GM23248 (cell line): ENCODE data around the gene ME2. TPM values are rescaled to one million over a fixed set of nuclear protein-coding genes. Genes with fewer than 3 reads are reported as not detected.
A peak's percentile ranks its signal among the peaks of the same experiment; 100 is the strongest.

ENCODE experiments used
- DNase-seq: peaks from one replicate; pipeline ENCODE4 v3.0.0-alpha.2; 2015
- H2AFZ ChIP-seq: fragments of 200-600 bp; sonication (generic); 2 replicates; pipeline ENCODE4 v1.6.1; 2016; ENCODE audit warnings: antibody characterized with exemption
- H3F3A ChIP-seq: fragments of 200-600 bp; sonication (generic); 2 replicates; pipeline ENCODE4 v1.6.1; 2016; ENCODE audit warnings: mild to moderate bottlenecking, antibody characterized with exemption, mixed run types; ENCODE audit not compliant: insufficient read depth
- H3K27ac ChIP-seq: fragments of 200-600 bp; sonication (generic); 2 replicates; pipeline ENCODE4 v1.5.1; 2016; ENCODE audit warnings: mild to moderate bottlenecking
- H3K27me3 ChIP-seq: fragments of 200-600 bp; sonication (generic); replicated peaks from 2 replicates; pipeline ENCODE4 v1.6.1; 2016; ENCODE audit warnings: mild to moderate bottlenecking; ENCODE audit not compliant: insufficient read depth
- H3K36me3 ChIP-seq: fragments of 200-600 bp; sonication (generic); 2 replicates; pipeline ENCODE4 v1.6.1; 2016; ENCODE audit warnings: low read depth, mild to moderate bottlenecking
- H3K4me1 ChIP-seq: fragments of 200-600 bp; sonication (generic); 2 replicates; pipeline ENCODE4 v1.6.1; 2016; ENCODE audit warnings: mild to moderate bottlenecking; ENCODE audit not compliant: insufficient read depth
- H3K4me2 ChIP-seq: fragments of 200-600 bp; sonication (generic); one replicate; pipeline ENCODE4 v1.6.1; 2016; ENCODE audit warnings: mild to moderate bottlenecking; ENCODE audit not compliant: unreplicated experiment
- H3K4me3 ChIP-seq: fragments of 200-600 bp; sonication (generic); 2 replicates; pipeline ENCODE4 v1.5.1; 2016; ENCODE audit warnings: mild to moderate bottlenecking
- H3K79me2 ChIP-seq: fragments of 200-600 bp; sonication (generic); 2 replicates; pipeline ENCODE4 v1.6.1; 2016; ENCODE audit warnings: mild to moderate bottlenecking; ENCODE audit not compliant: insufficient read depth
- H3K9ac ChIP-seq: fragments of 200-600 bp; sonication (generic); 2 replicates; pipeline ENCODE4 v1.6.1; 2016; ENCODE audit warnings: mild to moderate bottlenecking
- H3K9me2 ChIP-seq: fragments of 200-600 bp; sonication (generic); 2 replicates; pipeline ENCODE4 v1.6.1; 2016; ENCODE audit warnings: mixed run types, mild to moderate bottlenecking, moderate library complexity; ENCODE audit not compliant: insufficient read depth
- H3K9me3 ChIP-seq: fragments of 200-600 bp; sonication (generic); one replicate; pipeline ENCODE4 v1.6.1; 2017; ENCODE audit warnings: low read depth
- H4K20me1 ChIP-seq: fragments of 200-600 bp; sonication (generic); 2 replicates; pipeline ENCODE4 v1.6.0; 2016; ENCODE audit not compliant: insufficient read depth
- EZH2 ChIP-seq: fragments of 200-600 bp; sonication (generic); IDR thresholded peaks from 2 replicates; pipeline ENCODE4 v1.6.1; 2018; ENCODE audit warnings: antibody characterized with exemption, mild to moderate bottlenecking; ENCODE audit not compliant: insufficient read depth, poor library complexity, severe bottlenecking
- EZH2phosphoT487 ChIP-seq: fragments of 200-600 bp; sonication (generic); IDR thresholded peaks from 2 replicates; pipeline ENCODE4 v1.6.1; 2018; ENCODE audit warnings: antibody characterized with exemption, moderate library complexity, mild to moderate bottlenecking, low read depth; ENCODE audit not compliant: insufficient read depth
- WGBS, 2 experiments: methylation state at CpG; one replicate each; pipeline ENCODE4 v1.1.6; 2015 to 2017; ENCODE audit warnings: low lambda C conversion rate in 2 of 2, low coverage in 1 of 2; ENCODE audit errors: missing lambda C conversion rate in 2 of 2; 5-methylcytosine and 5-hydroxymethylcytosine counted together
- in situ Hi-C: fragments of 300-500 bp; cut with MboI; formaldehyde crosslinking; loops from 2 replicates; pipeline ENCODE4 v1.15.0; 2020
- polyA plus RNA-seq: library from polyadenylated mRNA; unstranded; fragments of >200 nt; fragmentation: Nextera tagmentation; extraction: Ambion mirVana; gene quantifications from 2 replicates; pipeline ENCODE4 v1.2.1, GENCODE V29; 2016
- total RNA-seq: library from RNA; depleted of rRNA; stranded (reverse); fragments of >200 nt; shearing (Covaris generic); gene quantifications from 2 replicates; pipeline ENCODE4 v1.2.3, GENCODE V29; 2014

Gene ME2
- total and polyA plus RNA-seq, 2 experiments from 2014 or later: 24.1 to 32.2 TPM

- Histone ChIP-seq H3K9me3 (no peaks in the 10 kb centered on the region), H3K79me2 (no peaks in the 10 kb centered on the region), H4K20me1 (no peaks in the 10 kb centered on the region), H3K27ac (no peak overlapping the region), H3K4me3 (no peak overlapping the region), H3K4me2 (no peak overlapping the region), H3F3A (peaks cover 13% of the 10 kb centered on the region; the same call in 1 of the 2 replicates), H3K9me2 (no peaks in the 10 kb centered on the region), H3K4me1 (peaks cover 23% of the 10 kb centered on the region), H3K9ac (no peak overlapping the region), H2AFZ (no peak overlapping the region), H3K36me3 (no peaks in the 10 kb centered on the region), H3K27me3 (no peaks in the 10 kb centered on the region)
- TF ChIP-seq EZH2 (no peak), EZH2phosphoT487 (no peak)
- WGBS, 2 experiments: 64 to 93% methylated on average over 3 of the region's 3 CpGs
- in situ Hi-C loops: no loop called here
- peak; percentile 14 for DNase-seq
These were observed 21.2 kb upstream of the ME2 start for GRCh38 chr18:50857694-50858093.

DNA sequence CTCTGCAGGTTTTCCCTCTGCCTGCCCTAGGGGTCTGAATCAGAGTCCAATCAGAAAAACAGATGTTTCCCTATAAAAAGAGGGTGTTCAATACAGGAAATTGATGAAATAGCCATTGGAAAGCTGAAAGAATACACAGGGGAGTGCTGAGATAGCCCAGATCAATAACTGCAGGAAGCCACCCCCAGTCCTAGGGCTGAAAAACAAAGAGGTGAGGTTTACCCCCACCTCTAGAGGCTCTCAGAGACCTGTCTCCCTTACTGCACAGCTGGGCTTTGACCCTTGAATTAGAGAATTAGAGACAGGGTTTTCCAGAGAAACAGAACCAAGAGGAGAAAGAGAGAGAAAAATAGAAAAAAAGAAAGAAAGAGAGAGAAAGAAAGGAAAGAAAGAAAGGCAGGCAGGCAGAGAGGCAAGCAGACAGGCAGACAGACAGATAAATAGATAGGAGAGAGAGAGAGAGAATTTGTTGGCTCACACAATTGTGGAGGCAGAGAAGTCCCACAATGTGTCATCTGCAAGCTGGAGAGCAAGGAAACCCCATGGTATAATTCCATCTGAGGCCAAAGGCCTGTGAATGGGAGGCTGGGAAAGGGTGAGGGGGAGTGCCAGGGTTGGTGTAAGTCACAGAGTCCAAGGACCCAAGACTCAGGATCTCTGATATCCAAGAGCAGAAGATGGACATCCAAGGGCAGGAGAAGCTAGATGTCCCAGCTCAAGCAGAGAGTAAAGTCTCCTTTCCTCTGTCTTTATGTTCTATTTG is 18.9 kb upstream of the ME2 start:
- H3K9me3 ChIP-seq: no peaks in the 10 kb centered on the region
- H3F3A ChIP-seq: no peaks in the 10 kb centered on the region
- no peak overlapping the region for H3K4me3 ChIP-seq
- no peaks in the 10 kb centered on the region for H3K36me3 ChIP-seq
- H3K9ac ChIP-seq: no peak overlapping the region
- 0 out of 2 replicates have a peak, but pooled peaks cover 12% of the 10 kb centered on the region for H3K4me1 ChIP-seq
- no peak overlapping the region for H2AFZ ChIP-seq
- no peaks in the 10 kb centered on the region for H3K9me2 ChIP-seq
- no peak for TF ChIP-seq EZH2phosphoT487
- no peak for TF ChIP-seq EZH2
- H3K27ac ChIP-seq: no peak overlapping the region
- no peaks in the 10 kb centered on the region for H3K79me2 ChIP-seq
- in situ Hi-C loops: no loop called here
- DNase-seq: peak; percentile 37
- H4K20me1 ChIP-seq: no peaks in the 10 kb centered on the region
- H3K4me2 ChIP-seq: no peak overlapping the region
- no peaks in the 10 kb centered on the region for H3K27me3 ChIP-seq

- H3K36me3 ChIP-seq: no peaks in the 10 kb centered on the region
- no peak overlapping the region for H3K4me2 ChIP-seq
- H3K9ac ChIP-seq: no peak overlapping the region
- H3K27me3 ChIP-seq: no peaks in the 10 kb centered on the region
- in situ Hi-C loops: no loop called here
- no peak overlapping the region for H3K27ac ChIP-seq
- no peaks in the 10 kb centered on the region for H4K20me1 ChIP-seq
- no peak overlapping the region for H3K4me3 ChIP-seq
- no peak for DNase-seq
- no peaks in the 10 kb centered on the region for H3F3A ChIP-seq
- no peak overlapping the region for H2AFZ ChIP-seq
- no peak for TF ChIP-seq EZH2phosphoT487
- TF ChIP-seq EZH2: no peak
- H3K9me2 ChIP-seq: no peaks in the 10 kb centered on the region
- no peaks in the 10 kb centered on the region for H3K79me2 ChIP-seq
- 54 to 67% methylated on average over 1 of the region's 1 CpG for WGBS, 2 experiments
- 0 out of 2 replicates have a peak, but pooled peaks cover 12% of the 10 kb centered on the region for H3K4me1 ChIP-seq
- no peaks in the 10 kb centered on the region for H3K9me3 ChIP-seq
These were observed 17.3 kb upstream of the ME2 start for GRCh38 chr18:50861617-50862016.

- H3K36me3 ChIP-seq: no peaks in the 10 kb centered on the region
- TF ChIP-seq EZH2phosphoT487 (no peak), EZH2 (no peak)
- H3K4me2 ChIP-seq: no peak overlapping the region
- no peaks in the 10 kb centered on the region for H3K9me2 ChIP-seq
- DNase-seq: no peak
- WGBS, 2 experiments: 67 to 75% methylated on average over 2 of the region's 2 CpGs
- no peaks in the 10 kb centered on the region for H3K27me3 ChIP-seq
- 0 out of 2 replicates have a peak, but pooled peaks cover 10% of the 10 kb centered on the region for H3K4me1 ChIP-seq
- no peak overlapping the region for H3K9ac ChIP-seq
- H3K79me2 ChIP-seq: no peaks in the 10 kb centered on the region
- no peaks in the 10 kb centered on the region for H3K9me3 ChIP-seq
- H3K4me3 ChIP-seq: no peak overlapping the region
- H3K27ac ChIP-seq: no peak overlapping the region
- H2AFZ ChIP-seq: no peak overlapping the region
- in situ Hi-C loops: no loop called here
- no peaks in the 10 kb centered on the region for H4K20me1 ChIP-seq
- H3F3A ChIP-seq: no peaks in the 10 kb centered on the region
These were observed 16.5 kb upstream of the ME2 start for GRCh38 chr18:50862401-50862800.
